ENCODE measurements around the gene KCNG1.

KCNG1 gene

GRCh38 chr20:51036226-51036625 lies 13.3 kb upstream of the KCNG1 start:
- no peak for DNase-seq

- no peak for DNase-seq
Measured at GRCh38 chr20:51034988-51035656, 12.2 kb upstream of the KCNG1 start.

- no peak for DNase-seq
Measured at GRCh38 chr20:51034476-51034875, 11.6 kb upstream of the KCNG1 start.

GRCh38 chr20:51029963-51030920 lies 7.3 kb upstream of the KCNG1 start:
- no peak for DNase-seq

- no peak for DNase-seq
Measured at GRCh38 chr20:51029556-51029955, 6.6 kb upstream of the KCNG1 start.

GRCh38 chr20:51028616-51029212 lies 5.8 kb upstream of the KCNG1 start:
- no peak for DNase-seq

- DNase-seq, result no peak
Measured at GRCh38 chr20:51027035-51027795, 4.3 kb upstream of the KCNG1 start.

GRCh38 chr20:51026269-51026668 lies 3.4 kb upstream of the KCNG1 start:
- DNase-seq, result no peak

- DNase-seq, result no peak
Measured at GRCh38 chr20:51024761-51025160, 1.9 kb upstream of the KCNG1 start.

- no peak for DNase-seq
Measured at GRCh38 chr20:51023617-51024155, 779 bp upstream of the KCNG1 start.

GRCh38 chr20:51022227-51022802 lies 592 bp downstream of the KCNG1 start:
- DNase-seq, result no peak

GRCh38 chr20:51021067-51022025 lies 1.6 kb downstream of the KCNG1 start:
- DNase-seq, result no peak

GRCh38 chr20:51020657-51021056 lies 2.2 kb downstream of the KCNG1 start:
- DNase-seq, result no peak

GRCh38 chr20:51019656-51020592 lies 3.0 kb downstream of the KCNG1 start:
- DNase-seq, result peak in 1 of 14 donors; percentile 21

- DNase-seq, result no peak
Measured at GRCh38 chr20:51017251-51017650, 5.7 kb downstream of the KCNG1 start.

GRCh38 chr20:51016521-51016920 lies 6.4 kb downstream of the KCNG1 start:
- no peak for DNase-seq

GRCh38 chr20:51014797-51015722 lies 7.8 kb downstream of the KCNG1 start:
- DNase-seq, result peak in 5 of 14 donors; percentile 0 to 36 (median 13)

Data from C1 segment of cervical spinal cord (tissue), 14 donors.